ENCODE measurements around the gene CTTNBP2.

GRCh38 chr7:117876761-117877160 is 3.5 kb upstream of the CTTNBP2 start:
- TF ChIP-seq POLR2AphosphoS5 (IDR thresholded peaks at IDR 0.05; ENCODE audit: low read depth, low read length) (no peak), POLR2A (IDR thresholded peaks at IDR 0.05; ENCODE audit: low read depth, low read length) (no peak), TAF1 (IDR thresholded peaks at IDR 0.05; ENCODE audit: borderline replicate concordance, low read depth, low read length) (no peak)

All from GM12892 (cell line).